IMR-90 (cell line): ENCODE results near the gene SH3RF3.

ENCODE experiments used
- BHLHE40 ChIP-seq: fragments of 150-350 bp; IDR thresholded peaks from 2 replicates; pipeline ENCODE4 v1.6.1; 2016; ENCODE audit warnings: mild to moderate bottlenecking, low read depth, low read length
- CEBPB ChIP-seq: IDR thresholded peaks from 2 replicates; pipeline ENCODE4 v1.6.1; 2012; ENCODE audit warnings: low read depth, low read length, improper control_type of control experiment
- CTCF ChIP-seq: conservative IDR thresholded peaks from 2 replicates; pipeline ENCODE4 v1.5.1; 2012; ENCODE audit warnings: mild to moderate bottlenecking, low read depth, low read length, improper control_type of control experiment
- ELK1 ChIP-seq: fragments of 150-350 bp; IDR thresholded peaks from 2 replicates; pipeline ENCODE4 v1.6.1; 2016; ENCODE audit warnings: low read depth, mild to moderate bottlenecking, low read length, moderate library complexity, borderline replicate concordance
- FOS ChIP-seq: fragments of 150-350 bp; IDR thresholded peaks from 2 replicates; pipeline ENCODE4 v1.6.1; 2016; ENCODE audit warnings: low read depth, low read length
- MAFK ChIP-seq: IDR thresholded peaks from 2 replicates; pipeline ENCODE4 v1.6.1; 2012; ENCODE audit warnings: low read depth, low read length, improper control_type of control experiment
- MAZ ChIP-seq: IDR thresholded peaks from 2 replicates; pipeline ENCODE4 v1.6.1; 2012; ENCODE audit warnings: low read depth, mild to moderate bottlenecking, low read length, improper control_type of control experiment, moderate library complexity, borderline replicate concordance
- POLR2A ChIP-seq: IDR thresholded peaks from 2 replicates; pipeline ENCODE4 v1.6.1; 2012; ENCODE audit warnings: mild to moderate bottlenecking, low read depth, low read length
- RAD21 ChIP-seq: IDR thresholded peaks from 2 replicates; pipeline ENCODE4 v1.6.1; 2012; ENCODE audit warnings: low read length, improper control_type of control experiment
- RCOR1 ChIP-seq: IDR thresholded peaks from 2 replicates; pipeline ENCODE4 v1.6.1; 2012; ENCODE audit warnings: mild to moderate bottlenecking, low read length, improper control_type of control experiment; ENCODE audit not compliant: insufficient replicate concordance
- RFX5 ChIP-seq: IDR thresholded peaks from 2 replicates; pipeline ENCODE4 v1.8.0; 2012; ENCODE audit warnings: low read depth, mild to moderate bottlenecking, low read length, moderate library complexity

- no peak for TF ChIP-seq RCOR1
- no peak for TF ChIP-seq CTCF
- no peak for TF ChIP-seq BHLHE40
- no peak for TF ChIP-seq RFX5
- TF ChIP-seq MAFK: no peak
- no peak for TF ChIP-seq FOS
- TF ChIP-seq CEBPB: no peak
- no peak for TF ChIP-seq POLR2A
- no peak for TF ChIP-seq ELK1
- no peak for TF ChIP-seq RAD21
- no peak for TF ChIP-seq MAZ
Observed at GRCh38 chr2:109369671-109370191, 240.7 kb downstream of the SH3RF3 start.
